ENCODE results near the gene SLC34A2.

Gene SLC34A2

GRCh38 chr4:25727711-25728493 lies 72.3 kb downstream of the SLC34A2 start:
- FAIRE-seq, result no peak

Measured in endometrium (tissue), 2 donors.